ENCODE data around the gene COX5B. TPM values are rescaled to one million over a fixed set of nuclear protein-coding genes. Genes with fewer than 3 reads are reported as not detected.

Gene COX5B
- total RNA-seq, 2 experiments from 2014 or later: 171 to 237 TPM

DNA sequence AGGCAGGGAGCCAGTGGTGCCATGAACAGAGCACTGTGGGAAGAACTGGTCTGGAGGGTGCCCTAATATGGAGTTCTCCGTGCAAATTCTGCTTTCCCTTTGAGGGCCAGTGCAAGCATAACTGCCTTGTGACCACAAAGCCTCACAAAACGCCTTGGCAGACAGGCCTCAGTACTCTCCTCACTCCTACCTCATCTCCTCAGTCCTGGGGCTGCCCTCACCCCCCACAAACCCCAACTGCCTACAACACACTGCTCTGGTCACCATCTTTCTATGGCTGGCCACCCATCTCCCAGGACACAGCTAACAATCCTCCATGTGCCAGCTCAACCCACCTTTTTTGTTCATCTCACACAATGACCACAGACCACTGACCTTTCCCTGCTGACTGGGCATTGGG, 8.9 kb downstream of the COX5B start:
- no peaks in the 10 kb centered on the region for H3K79me2 ChIP-seq (ENCODE audit: insufficient read depth, low read depth, low read length)
- H3K9me2 ChIP-seq (ENCODE audit: insufficient read depth, low read length): no peaks in the 10 kb centered on the region
- ChIA-PET CTCF (ENCODE audit: unreplicated experiment) (no interaction called here), POLR2A (interaction anchor here (1.8 kb wide), 1 partner anchor 8 kb away, joined by 6 read pairs; no protein-coding TSS in a partner anchor)
- H3K36me3 ChIP-seq (ENCODE audit: insufficient read depth, low read length): peaks cover 63% of the 10 kb centered on the region
- no peak overlapping the region for H3K27ac ChIP-seq (ENCODE audit: low read depth, low read length, poor library complexity, severe bottlenecking)
- TF ChIP-seq, protein P1, sequence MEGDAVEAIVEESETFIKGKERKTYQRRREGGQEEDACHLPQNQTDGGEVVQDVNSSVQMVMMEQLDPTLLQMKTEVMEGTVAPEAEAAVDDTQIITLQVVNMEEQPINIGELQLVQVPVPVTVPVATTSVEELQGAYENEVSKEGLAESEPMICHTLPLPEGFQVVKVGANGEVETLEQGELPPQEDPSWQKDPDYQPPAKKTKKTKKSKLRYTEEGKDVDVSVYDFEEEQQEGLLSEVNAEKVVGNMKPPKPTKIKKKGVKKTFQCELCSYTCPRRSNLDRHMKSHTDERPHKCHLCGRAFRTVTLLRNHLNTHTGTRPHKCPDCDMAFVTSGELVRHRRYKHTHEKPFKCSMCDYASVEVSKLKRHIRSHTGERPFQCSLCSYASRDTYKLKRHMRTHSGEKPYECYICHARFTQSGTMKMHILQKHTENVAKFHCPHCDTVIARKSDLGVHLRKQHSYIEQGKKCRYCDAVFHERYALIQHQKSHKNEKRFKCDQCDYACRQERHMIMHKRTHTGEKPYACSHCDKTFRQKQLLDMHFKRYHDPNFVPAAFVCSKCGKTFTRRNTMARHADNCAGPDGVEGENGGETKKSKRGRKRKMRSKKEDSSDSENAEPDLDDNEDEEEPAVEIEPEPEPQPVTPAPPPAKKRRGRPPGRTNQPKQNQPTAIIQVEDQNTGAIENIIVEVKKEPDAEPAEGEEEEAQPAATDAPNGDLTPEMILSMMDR (conservative IDR thresholded peaks at IDR 0.05; ENCODE audit: low read length): no peak
- TF ChIP-seq EZH2phosphoT487 (IDR thresholded peaks at IDR 0.05; ENCODE audit: borderline replicate concordance, low read depth, low read length): no peak
- no peaks in the 10 kb centered on the region for H3K9me3 ChIP-seq (ENCODE audit: low read length)
- no peaks in the 10 kb centered on the region for H3K4me1 ChIP-seq (ENCODE audit: insufficient read depth, low read length, poor library complexity, severe bottlenecking)
- BruUV-seq (replicated peaks): no TSS peak
- H3K4me2 ChIP-seq (ENCODE audit: low read length): no peak overlapping the region
- no peak overlapping the region for H2AFZ ChIP-seq (ENCODE audit: low read length)
- H4K20me1 ChIP-seq (ENCODE audit: insufficient read depth, low read length): no peaks in the 10 kb centered on the region
- intact Hi-C loops (cut with micrococcal nuclease; ENCODE audit: unreplicated experiment): no loop called here
- H3K4me3 ChIP-seq (ENCODE audit: low read depth, low read length, poor library complexity, severe bottlenecking): no peak overlapping the region
- no peak for DNase-seq (ENCODE audit: low spot score)

DNA sequence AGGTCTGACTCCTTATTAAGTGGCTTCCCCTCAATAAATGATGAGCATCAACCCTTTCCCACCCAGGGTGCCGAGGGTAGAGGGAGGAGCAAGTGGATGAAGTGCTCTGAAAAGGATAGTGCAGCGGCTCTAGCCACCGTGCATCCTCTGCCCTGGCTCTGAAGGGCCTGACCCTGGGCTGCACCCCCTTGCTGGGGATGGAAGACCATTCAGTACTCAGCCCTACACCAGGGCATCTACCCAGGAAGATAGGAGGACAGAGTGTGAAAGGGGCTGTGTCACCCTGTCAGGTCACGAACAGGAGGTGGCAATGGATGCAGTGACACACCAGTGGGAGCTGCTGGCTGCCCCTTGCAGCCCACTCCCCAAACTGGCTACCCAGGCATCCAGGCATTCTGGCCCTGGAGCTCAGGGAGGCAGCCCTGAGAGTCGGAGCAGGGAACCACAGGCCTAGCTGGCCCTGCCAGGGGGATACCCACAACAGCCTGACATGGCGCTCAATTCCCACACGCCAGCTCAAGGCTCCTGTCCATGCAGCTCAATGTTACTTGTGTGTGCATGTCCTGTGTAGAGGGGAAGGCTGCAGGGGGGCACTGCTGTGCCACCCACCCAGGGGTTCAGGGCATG, 10.4 kb downstream of the COX5B start:
- H3K36me3 ChIP-seq (ENCODE audit: insufficient read depth, low read length): peaks cover 60% of the 10 kb centered on the region
- H3K27ac ChIP-seq (ENCODE audit: low read depth, low read length, poor library complexity, severe bottlenecking): no peak overlapping the region
- H3K4me2 ChIP-seq (ENCODE audit: low read length): no peak overlapping the region
- H3K9me3 ChIP-seq (ENCODE audit: low read length): no peaks in the 10 kb centered on the region
- H3K79me2 ChIP-seq (ENCODE audit: insufficient read depth, low read depth, low read length): no peaks in the 10 kb centered on the region
- POLR2A ChIA-PET: no interaction called here
- intact Hi-C loops (cut with micrococcal nuclease; ENCODE audit: unreplicated experiment): no loop called here
- H3K9me2 ChIP-seq (ENCODE audit: insufficient read depth, low read length): no peaks in the 10 kb centered on the region
- no peak for DNase-seq (ENCODE audit: low spot score)
- TF ChIP-seq EZH2phosphoT487 (IDR thresholded peaks at IDR 0.05; ENCODE audit: borderline replicate concordance, low read depth, low read length): no peak
- TF ChIP-seq, protein P1 (conservative IDR thresholded peaks at IDR 0.05; ENCODE audit: low read length): no peak
- H3K4me1 ChIP-seq (ENCODE audit: insufficient read depth, low read length, poor library complexity, severe bottlenecking): no peaks in the 10 kb centered on the region
- no peak overlapping the region for H2AFZ ChIP-seq (ENCODE audit: low read length)
- CTCF ChIA-PET (ENCODE audit: unreplicated experiment): no interaction called here
- H3K4me3 ChIP-seq (ENCODE audit: low read depth, low read length, poor library complexity, severe bottlenecking): no peak overlapping the region
- no peaks in the 10 kb centered on the region for H4K20me1 ChIP-seq (ENCODE audit: insufficient read depth, low read length)
- no TSS peak for BruUV-seq (replicated peaks)

DNA sequence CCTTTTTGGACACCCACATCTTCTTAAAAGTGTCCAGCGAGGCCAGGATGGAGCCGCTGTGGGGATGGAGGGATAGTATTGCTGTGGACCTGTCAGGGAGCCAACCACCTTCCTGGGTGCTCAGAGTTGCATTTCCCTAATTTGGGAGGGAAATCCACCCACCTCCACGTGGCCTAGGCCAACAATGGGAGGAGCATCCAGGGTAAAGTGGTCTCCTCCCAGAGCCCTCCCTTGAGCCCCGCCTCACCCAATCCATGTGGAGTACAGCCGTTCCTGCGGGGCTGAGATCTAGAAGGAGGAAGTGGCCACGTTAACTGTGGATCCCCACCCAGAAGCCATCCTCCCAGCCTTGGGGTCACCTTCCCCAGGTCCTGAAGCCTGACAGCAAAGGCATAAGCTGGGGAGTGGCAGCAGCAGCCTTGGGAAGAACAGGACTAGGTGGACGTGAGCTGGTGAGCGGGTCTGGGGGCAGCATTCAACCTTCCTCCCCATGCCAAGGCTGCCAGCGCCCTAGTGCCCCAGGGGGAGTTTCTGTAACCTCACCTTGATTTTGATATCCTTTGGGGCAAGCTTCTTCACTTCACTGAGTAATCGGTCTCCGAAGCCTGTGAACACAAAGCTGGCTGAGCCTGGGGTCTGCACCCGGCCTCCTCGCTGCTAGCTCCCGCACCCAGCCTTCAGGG, 11.2 kb downstream of the COX5B start:
- intact Hi-C loops (cut with micrococcal nuclease; ENCODE audit: unreplicated experiment): no loop called here
- H3K4me1 ChIP-seq (ENCODE audit: insufficient read depth, low read length, poor library complexity, severe bottlenecking): peaks cover 3% of the 10 kb centered on the region
- peaks cover 60% of the 10 kb centered on the region for H3K36me3 ChIP-seq (ENCODE audit: insufficient read depth, low read length)
- CTCF ChIA-PET (ENCODE audit: unreplicated experiment): no interaction called here
- DNase-seq (ENCODE audit: low spot score): no peak
- POLR2A ChIA-PET: interaction anchor here (0.7 kb wide), 1 partner anchor 11 kb away, joined by 3 read pairs; the partner anchor contains the start of gene COX5B
- no TSS peak for BruUV-seq (replicated peaks)
- H2AFZ ChIP-seq (ENCODE audit: low read length): no peak overlapping the region
- H3K79me2 ChIP-seq (ENCODE audit: insufficient read depth, low read depth, low read length): peaks cover 8% of the 10 kb centered on the region; the same call in 1 of the 2 replicates
- no peak overlapping the region for H3K4me2 ChIP-seq (ENCODE audit: low read length)
- H3K9me2 ChIP-seq (ENCODE audit: insufficient read depth, low read length): no peaks in the 10 kb centered on the region
- no peaks in the 10 kb centered on the region for H3K9me3 ChIP-seq (ENCODE audit: low read length)
- H3K4me3 ChIP-seq (ENCODE audit: low read depth, low read length, poor library complexity, severe bottlenecking): no peak overlapping the region
- no peaks in the 10 kb centered on the region for H4K20me1 ChIP-seq (ENCODE audit: insufficient read depth, low read length)
- TF ChIP-seq, protein P1 (conservative IDR thresholded peaks at IDR 0.05; ENCODE audit: low read length): no peak
- no peak for TF ChIP-seq EZH2phosphoT487 (IDR thresholded peaks at IDR 0.05; ENCODE audit: borderline replicate concordance, low read depth, low read length)
- H3K27ac ChIP-seq (ENCODE audit: low read depth, low read length, poor library complexity, severe bottlenecking): no peak overlapping the region

All from OCI-LY7 (cell line).